Endothelial cell of hepatic sinusoid (primary cell): Measurements from ENCODE around the gene DENND4B.
"Not testable (repeated sequence)": the region's sequence is repeated elsewhere in the genome, so short reads cannot be mapped to it uniquely, and the experiment has no call there.

Source experiments
- in situ Hi-C: cut with HindIII; loops from 2 replicates; pipeline ENCODE4 v1.10.0; 2017; ENCODE audit warnings: low sequenced_read_pairs

DENND4B gene

GRCh38 chr1:153946622-153947241 is at the start of gene DENND4B:
Gene DENND4B (minus strand): TSS chr1:153946718. CDS start chr1:153944374, 2,344 bp downstream.
- in situ Hi-C loops, result no loop called here

- in situ Hi-C loops, result no loop called here
Observed at GRCh38 chr1:153995640-153996039, 49.1 kb upstream of the DENND4B start.

- in situ Hi-C loops, result no loop called here
Observed at GRCh38 chr1:153995202-153995601, 48.7 kb upstream of the DENND4B start.

GRCh38 chr1:153991806-153992205 is 45.3 kb upstream of the DENND4B start:
- in situ Hi-C loops, result no loop called here

- in situ Hi-C loops, result no loop called here
Observed at GRCh38 chr1:153991151-153991630, 44.7 kb upstream of the DENND4B start.

GRCh38 chr1:153990468-153991150 is 44.1 kb upstream of the DENND4B start, which contains the start of gene RPS27:
Gene RPS27 (plus strand): TSS chr1:153990762. CDS start chr1:153990797, 35 bp downstream.
- in situ Hi-C loops, result no loop called here

GRCh38 chr1:153987621-153988020 is 41.1 kb upstream of the DENND4B start:
- in situ Hi-C loops, result no loop called here

- in situ Hi-C loops, result no loop called here
Observed at GRCh38 chr1:153985941-153986761, 39.6 kb upstream of the DENND4B start, which contains the start of gene RAB13. Gene RAB13 (minus strand): TSS chr1:153986339. CDS start chr1:153986236, 103 bp downstream.

GRCh38 chr1:153985341-153985912 is 38.9 kb upstream of the DENND4B start:
- in situ Hi-C loops, result no loop called here

GRCh38 chr1:153984123-153984894 is 37.8 kb upstream of the DENND4B start:
- in situ Hi-C loops, result no loop called here

GRCh38 chr1:153981735-153982134 is 35.2 kb upstream of the DENND4B start:
- in situ Hi-C loops, result not testable (repeated sequence)

GRCh38 chr1:153979091-153979490 is 32.6 kb upstream of the DENND4B start:
- in situ Hi-C loops, result not testable (repeated sequence)

GRCh38 chr1:153978274-153978909 is 31.9 kb upstream of the DENND4B start:
- in situ Hi-C loops, result no loop called here

- in situ Hi-C loops, result no loop called here
Observed at GRCh38 chr1:153977250-153978240, 31.0 kb upstream of the DENND4B start, which contains the start of gene JTB. Gene JTB (minus strand): TSS chr1:153977674. CDS start chr1:153977252, 422 bp downstream.

- in situ Hi-C loops, result no loop called here
Observed at GRCh38 chr1:153976819-153977249, 30.3 kb upstream of the DENND4B start.

GRCh38 chr1:153973525-153973924 is 27.0 kb upstream of the DENND4B start:
- in situ Hi-C loops, result no loop called here

- in situ Hi-C loops, result no loop called here
Observed at GRCh38 chr1:153973071-153973470, 26.6 kb upstream of the DENND4B start.

GRCh38 chr1:153970346-153970745 is 23.8 kb upstream of the DENND4B start:
- in situ Hi-C loops, result no loop called here
